HG03175 (cell line): ENCODE measurements around the gene ATF7.
"Not testable (repeated sequence)": the region's sequence is repeated elsewhere in the genome, so short reads cannot be mapped to it uniquely, and the experiment has no call there.

Source experiments
- ATAC-seq: cut with Tn5 transposase; IDR thresholded peaks from one replicate; pipeline ENCODE4 v1.9.1; 2021; ENCODE audit warnings: mild to moderate bottlenecking, moderate library complexity; ENCODE audit not compliant: unreplicated experiment

ATF7 gene

DNA sequence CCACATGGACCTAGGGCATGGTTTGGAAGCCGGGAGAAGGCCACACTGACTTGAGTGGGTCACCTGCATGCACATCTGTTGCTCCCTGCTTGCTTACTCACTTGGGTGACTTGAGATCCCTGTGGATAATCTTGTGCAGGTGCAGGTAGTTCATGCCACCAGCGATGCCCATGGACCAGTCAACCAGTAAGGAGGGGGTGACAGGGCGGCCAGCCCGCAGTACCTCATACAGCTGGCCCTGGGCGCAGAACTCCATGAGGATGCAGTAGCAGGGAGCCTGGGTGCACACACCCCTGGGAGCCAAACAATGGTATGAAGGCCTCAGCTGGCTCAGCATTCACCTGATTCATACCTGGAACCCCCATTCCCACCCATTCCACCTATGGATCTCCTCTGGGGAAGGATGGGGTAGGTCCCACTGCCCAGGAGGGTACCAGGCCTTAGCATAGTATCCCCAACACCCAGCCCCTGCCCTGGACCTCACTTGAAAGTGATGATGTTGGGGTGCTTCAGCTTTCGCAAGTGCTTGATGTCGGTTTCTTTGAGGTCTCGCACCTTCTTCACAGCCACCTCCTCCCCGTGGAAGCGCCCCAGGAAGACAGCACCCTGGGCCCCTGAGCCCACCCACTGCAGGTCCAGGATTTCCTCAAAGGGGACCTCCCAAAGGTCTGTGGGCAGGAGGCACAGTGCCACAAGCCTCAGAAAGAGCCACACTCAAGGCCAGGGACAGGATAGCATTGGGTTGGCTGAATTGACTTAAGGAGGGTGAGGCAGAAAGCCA lies 140.0 kb downstream of the ATF7 start:
- ATAC-seq, result no peak

DNA sequence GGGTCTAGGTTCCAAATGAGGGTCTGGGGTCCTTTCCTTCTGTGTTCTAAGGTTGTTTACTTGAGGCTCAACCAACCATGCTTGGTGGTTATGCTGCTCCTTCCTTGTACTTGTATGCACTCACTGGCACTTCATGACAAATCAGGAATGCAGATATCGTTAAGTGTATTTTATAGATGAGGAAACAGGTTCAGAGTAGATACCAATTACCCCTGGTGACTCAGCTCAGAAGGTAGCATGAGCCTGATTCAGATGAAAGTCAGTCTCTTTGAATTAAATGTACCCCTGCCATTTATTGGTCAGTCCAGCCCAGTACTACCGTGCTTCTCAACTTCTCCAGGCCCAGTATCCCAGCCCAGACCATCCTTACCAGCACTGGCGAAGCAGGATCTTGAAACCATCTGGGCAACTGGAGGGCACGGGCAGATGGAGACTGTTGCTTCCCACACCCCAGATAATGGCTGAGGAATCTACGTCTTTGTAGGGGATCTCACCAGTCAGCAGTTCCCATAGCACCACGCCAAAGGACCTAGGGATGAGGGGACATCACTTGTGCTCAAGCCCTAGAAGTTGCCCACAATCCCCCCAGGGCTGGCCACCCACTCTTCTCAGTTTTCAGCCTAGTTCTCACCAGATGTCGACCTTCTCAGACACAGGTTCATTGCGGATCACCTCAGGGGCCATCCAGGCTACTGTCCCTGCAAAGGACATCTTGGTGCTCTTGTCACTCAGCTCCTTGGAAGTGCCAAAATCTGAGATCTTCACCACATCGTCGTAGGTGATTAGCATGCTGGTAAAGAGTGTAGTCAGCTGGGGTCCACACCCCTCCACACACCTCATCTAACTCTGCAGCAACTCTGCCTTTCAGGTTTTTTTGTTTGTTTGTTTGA lies 141.3 kb downstream of the ATF7 start:
- ATAC-seq, result no peak

DNA sequence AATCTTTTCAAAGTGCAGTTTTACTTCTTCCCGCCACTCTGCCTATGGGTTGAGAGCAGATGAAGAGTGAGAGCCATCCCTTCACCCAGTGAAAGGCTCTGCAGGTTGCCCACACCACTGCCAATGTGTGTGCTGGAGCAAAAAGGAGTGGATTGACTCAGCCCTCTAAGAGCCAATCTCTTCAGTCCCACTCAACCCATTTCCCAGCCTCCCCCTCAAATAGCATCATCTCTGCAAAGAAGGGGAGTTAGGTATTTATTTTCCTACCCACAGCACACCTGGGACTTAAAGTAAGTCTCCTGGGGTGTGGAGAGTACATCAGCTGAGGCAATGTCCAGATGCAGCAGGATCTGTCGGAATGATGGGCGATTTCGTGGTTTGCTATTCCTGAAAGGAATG lies 142.2 kb downstream of the ATF7 start:
- no peak for ATAC-seq

DNA sequence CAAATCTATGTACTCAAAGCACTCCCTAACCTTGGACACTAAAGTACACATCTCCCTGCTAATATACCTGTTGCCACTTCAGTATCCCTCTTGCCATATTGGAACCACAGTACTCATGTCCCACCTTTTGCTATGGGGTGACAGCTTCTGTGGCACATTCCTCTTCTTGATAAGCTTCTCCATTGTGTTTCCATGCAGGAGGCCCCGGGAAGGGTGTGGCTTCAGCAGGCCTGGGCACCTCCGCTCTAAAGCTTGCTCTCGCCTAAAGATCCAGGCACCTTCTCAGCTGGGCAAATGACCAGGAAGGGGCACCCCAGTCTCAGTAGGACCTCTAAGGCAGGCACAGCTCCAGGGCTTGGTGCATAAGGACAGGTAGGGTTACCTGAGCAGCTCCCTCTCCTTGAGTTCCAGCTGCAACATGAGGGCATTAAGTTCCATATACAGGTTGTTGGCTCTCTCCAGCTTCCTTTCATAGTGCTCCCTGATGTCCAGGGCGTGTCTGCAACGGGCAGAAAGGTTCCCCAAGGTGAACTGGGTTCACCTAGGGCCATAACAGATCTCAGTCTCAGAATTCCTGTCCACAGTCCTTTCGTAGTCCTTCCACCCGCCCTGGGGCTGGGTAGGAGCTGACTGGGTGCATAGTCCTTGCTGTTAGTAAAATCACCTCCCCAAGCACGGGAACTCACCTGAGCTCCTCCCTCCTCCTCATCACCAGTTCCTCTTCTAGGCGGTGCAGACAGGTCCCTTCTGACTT lies 142.8 kb downstream of the ATF7 start:
- no peak for ATAC-seq

DNA sequence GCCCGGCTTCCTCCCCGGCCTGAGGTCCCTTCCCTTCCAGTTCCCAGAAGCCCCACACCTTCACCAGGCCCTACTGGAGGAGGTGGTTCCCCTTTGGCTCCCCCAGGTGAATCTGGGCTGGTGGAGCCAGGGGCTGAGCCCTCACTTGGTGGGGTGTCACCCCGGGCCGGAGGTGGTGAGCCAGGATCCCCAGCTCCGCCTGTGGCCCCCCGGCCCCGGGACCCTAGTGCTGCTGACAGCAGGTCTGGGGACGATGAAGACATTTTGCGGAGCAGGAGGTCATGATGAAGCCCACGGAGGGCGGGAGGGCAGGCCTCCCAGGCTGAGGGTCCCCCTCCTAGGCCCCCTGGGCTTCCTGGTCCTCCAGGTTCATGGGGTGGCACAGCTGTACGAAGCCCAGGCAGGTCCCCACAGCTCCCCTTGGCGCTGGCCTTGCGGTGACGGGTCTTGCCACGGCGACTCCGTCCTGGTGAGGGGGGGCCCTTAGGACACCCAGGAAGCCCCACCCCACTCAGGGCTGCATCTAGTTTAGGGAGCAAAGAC lies 143.5 kb downstream of the ATF7 start:
- ATAC-seq, result no peak

DNA sequence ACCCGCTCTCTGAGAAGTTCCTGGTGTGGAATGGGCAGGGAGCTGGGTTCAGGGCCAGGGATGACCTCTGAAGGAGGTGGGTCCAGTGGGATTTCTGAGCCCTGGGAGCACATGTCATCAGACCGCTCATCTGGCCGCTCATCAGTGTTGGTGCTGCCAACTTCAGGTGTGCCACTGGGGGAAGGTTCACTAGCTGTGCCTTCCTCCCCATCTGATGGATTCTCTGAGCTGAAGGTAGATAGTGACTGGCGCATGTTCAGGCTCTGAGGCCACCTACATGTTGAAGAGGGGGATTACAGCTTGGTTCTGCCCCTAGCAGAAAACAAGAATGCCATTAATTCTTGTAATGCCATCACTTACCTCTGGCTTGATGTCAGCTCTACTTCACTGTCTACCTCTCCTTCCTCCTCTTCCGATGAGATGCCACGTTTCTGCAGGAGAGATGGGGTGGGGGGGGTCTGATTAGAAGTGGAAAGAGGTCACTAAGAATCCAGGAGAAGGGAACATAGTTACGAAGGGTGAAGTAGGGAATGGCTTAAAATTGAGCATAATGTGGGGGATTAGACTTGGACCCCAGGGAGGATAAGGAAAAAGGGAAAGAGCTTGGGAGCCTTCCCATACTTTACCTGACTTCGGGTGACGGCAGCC lies 144.1 kb downstream of the ATF7 start:
- ATAC-seq, result no peak

DNA sequence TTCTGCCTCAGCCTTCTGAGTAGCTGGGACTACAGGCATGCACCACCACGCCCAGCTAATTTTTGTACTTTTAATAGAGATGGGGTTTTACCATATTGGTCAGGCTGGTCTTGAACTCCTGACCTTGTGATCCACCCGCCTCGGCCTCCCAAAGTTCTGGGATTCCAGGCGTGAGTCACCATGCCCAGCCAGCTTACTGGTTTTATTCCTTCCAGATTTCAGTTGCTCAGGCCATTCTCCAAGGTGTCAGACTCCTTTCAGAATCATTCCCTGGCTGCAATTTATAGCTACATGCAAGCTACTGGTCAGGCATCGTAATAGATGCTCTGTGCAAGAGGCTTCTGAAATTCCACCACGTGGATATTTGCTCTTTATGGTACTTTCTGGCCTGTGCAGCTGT lies 144.7 kb downstream of the ATF7 start:
- ATAC-seq, result not testable (repeated sequence)

DNA sequence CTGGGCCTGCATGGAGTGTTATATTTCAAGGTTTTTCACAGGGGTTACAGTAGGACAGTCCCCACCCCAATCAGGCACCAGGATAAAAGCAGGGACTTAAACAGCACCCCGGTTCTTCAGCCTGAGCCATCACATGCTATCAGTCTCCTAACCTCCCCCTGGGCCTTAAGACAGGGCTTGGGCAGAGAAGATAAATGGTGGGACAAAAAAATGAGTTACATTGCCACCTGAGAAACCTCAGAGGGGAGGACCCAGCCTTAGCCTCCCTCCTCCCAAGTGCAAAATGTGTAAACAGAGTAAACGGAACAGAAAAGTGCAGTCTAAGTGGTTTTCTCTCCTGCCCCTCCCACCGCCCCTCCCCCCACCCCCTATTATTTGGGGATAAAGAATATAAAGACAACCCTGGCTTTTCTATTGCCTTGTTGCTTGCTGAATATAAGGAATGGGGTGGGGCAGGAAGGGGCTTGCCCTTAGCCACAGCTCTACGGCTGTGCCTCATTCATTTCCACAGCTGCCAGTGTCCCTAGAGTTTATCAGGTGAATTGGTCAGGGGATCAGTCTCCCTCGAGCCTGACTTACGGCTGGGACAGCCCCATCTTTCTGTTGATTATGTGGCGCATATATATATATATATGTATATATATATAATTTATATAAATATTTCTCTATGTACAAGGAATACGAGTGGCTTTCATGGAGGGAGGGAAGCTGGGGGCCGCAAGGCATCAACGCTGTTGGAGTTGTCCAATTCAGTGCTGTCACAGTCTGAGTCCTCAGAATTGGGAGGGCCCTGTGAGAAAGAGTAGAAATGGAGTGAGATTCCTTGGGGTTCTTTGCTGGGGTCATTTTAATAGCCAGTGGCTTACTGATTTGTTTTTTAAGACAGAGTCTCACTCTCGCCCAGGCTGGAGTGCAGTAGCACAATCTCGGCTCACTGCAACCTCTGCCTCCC lies 145.4 kb downstream of the ATF7 start:
- no peak for ATAC-seq

DNA sequence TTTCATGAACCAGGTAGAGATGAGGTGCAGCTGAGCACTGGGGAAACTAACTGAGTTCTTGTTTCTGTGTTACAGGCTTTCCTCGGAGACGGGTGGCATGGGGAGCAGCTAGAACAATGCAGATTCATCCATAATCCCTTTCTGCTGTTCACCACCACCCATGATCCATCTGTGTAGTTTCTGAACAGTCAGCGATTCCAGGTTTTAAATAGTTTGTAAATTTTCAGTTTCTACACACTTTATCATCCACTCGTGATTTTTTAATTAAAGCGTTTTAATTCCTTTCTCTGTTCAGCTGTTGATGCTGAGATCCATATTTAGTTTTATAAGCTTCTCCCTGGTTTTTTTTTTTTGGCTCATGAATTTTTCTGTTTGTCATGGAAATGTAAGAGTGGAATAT lies 146.9 kb downstream of the ATF7 start:
- no peak for ATAC-seq

DNA sequence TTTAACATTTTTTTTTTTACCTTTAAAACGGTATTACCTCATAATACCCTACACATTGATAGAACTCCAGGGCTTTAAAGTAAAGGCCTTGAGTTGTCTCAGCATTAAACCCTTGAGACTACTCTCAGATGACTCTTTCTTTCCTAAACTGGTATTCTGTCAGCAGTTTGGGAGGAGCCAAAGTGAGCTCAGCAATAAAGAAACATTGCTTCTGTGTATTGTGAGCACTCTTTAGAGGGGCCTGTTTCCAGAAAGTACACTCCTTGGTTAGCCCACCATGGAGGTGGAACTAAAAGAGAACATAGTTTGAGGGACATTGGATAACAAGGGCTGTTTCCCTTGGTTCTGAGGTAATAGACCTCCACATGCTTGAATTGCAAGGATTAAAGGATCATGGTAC lies 147.3 kb downstream of the ATF7 start:
- no peak for ATAC-seq

DNA sequence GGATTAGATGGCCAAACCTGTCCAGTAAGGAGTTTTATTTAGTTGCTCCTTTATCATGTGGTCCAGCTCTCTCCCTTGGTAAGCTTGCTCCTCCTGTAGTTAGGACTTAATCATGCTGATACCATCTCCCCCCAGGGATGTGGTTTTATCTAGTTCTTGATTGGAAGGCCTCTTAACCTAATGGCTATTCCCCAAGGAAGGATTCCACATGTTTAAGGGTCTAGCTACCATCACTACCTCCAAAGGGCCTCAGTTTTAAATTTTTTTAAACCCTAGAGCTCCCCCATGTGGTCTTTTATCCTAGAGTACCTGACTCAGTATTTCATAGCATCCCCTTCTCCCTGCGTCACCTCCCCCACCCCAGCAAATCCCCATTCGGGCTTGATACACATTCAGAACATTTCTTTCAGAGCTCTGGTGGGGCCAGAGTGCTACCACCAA lies 149.4 kb downstream of the ATF7 start:
- ATAC-seq, result no peak

DNA sequence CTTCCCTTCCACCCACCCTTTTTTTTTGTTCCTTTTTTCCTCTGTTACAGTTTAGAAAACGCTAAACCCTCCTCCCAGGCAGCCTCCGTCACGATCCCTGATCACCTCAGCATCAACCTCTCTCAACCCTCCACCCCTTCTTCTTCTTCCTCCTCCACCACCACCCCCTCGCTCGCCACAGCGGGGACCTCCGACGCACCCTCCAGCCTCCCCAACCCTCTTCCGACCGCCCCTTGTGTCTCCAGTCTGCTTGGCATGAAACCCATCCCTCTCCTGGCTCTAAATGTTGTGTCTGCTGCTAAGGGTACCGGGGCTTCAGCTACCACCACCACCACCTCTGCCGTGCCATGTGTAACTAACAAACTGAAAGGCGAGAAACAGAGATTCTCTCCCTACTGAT lies 151.4 kb downstream of the ATF7 start:
- ATAC-seq, result no peak

DNA sequence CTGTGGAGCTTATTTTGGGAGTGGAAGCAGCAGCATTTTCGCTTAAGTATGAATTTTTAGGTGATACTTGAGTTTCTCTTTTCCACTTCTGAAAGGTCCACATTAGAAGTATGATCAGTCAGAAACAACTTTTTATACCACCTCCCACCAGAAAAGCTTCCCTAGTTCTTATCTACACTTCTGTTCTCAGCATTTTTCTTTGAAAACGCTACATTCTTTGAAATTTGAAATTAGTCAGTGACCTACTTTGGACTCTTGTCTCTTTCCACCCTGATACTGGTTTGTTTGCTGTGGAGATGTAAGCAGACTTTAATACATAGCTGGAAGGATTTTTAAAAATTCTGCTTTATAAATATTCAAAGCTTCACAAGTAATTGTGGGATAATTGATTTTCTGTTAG lies 152.1 kb downstream of the ATF7 start:
- no peak for ATAC-seq

DNA sequence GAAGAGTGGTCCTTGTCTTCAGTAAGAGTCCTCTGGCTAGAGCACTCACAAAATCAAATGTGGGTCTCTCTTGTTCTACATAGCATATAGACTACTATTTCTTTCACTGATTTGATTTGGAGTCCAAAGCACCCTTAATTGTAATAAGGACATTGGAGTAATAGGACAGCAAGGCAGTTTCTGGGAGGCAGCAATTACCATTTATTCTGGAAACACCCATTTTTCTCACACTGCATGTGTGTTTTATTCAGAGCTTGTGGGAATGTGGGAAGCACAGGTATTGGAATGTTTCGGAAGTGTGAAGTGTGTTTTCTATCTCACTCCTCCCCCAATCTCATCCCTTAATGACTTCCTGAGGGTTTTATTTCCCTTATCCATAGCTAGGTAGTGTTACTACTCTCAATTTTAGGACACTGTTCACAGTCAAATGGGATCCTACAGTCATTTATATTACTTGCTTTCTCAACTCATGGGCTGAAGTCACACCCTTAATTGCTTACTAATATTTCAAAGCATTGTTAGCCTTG lies 154.1 kb downstream of the ATF7 start:
- ATAC-seq, result no peak

DNA sequence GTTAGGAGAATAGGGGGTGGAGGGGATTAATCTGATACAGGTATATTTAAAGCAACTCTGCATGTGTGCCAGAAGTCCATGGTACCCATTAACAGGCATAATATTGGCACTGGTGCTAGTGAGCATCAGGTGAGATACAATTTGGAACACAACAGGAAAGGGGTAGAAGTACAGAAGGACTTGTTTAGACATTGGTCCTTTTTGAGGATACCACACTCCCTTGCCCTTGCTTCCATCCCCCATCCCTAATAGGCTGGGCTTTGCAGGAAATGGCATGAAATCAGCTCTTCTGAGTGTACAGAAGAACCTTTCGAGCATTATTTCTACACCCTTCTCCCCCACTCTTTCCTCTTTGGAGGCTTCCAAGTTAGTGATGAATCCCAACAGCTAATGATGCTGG lies 157.9 kb downstream of the ATF7 start:
- ATAC-seq, result no peak

DNA sequence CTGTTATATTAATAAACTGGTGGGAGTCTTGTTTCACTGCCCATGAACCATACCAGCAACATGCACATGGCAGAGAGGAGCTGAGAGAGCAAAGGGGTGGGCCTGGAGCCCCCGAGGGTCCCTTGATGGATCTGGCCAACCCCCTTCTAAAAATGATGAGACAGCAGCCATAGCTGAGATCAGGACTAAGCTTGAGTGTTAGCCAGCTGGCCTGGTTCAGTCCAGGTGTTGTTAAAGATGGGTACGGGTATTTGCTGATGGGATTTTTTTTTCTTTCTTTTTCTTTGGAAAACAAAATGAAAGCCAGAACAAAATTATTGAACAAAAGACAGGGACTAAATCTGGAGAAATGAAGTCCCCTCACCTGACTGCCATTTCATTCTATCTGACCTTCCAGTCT lies 158.3 kb downstream of the ATF7 start:
- no peak for ATAC-seq

DNA sequence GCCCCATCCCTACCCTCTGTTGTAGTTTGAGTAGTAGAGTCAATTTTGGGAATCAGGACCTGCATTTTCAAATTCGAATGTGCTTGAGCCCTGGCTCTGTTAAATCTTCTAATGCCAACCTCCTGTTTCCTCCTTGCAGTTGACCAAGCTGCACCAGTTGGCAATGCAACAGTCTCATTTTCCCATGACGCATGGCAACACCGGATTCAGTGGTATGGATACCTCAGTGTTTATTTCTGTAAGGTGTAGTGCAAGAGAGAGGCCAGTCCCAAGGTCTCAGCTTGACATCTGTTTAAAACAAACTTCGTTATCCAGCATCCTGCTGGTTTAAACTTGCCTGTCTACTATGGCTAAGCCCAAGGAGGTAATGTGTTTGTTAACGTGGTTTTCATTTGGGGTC lies 159.1 kb downstream of the ATF7 start:
- no peak for ATAC-seq

DNA sequence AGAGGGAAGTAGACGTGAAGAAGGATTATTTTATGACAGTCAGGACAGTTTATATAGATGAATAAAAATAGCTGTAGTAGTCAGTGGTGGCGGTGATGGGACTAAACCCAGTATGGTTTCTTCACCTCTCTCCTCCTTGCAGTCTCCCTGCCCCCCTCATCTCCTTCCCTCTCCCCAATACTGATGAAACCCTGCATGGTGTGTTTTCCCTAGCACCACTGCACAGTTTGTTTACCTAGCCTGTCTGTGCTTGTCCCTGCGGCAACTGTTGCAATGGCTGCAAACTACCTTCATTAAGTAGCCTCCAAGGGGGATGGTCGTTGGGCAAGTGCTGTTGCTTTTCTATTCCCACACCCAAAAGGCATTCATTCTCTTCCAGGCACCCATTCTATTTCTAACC lies 159.5 kb downstream of the ATF7 start:
- no peak for ATAC-seq

DNA sequence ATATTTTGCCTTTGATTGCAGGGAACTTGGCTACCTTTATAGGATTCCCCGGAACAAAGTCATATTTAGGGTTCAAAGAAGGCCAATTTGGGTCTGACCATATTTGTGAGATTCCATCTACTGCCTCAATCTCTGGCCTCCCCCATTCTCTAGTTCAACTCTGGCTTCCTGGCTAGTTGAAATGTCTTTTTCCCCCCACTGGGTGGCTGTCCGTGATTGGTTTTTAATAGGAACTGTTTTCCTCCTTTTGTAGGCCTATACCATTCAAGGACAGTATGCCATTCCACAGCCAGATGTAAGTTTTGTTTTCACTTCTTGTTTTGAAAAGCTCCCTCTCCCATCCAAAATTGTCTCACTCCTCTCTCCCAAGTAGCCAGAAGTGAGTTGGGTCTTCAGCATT lies 160.5 kb downstream of the ATF7 start:
- no peak for ATAC-seq
